ENCODE measurements around the gene FNDC3B.

FNDC3B gene

GRCh38 chr3:172305974-172306373, 266.6 kb downstream of the FNDC3B start:
- TF ChIP-seq, protein P1, sequence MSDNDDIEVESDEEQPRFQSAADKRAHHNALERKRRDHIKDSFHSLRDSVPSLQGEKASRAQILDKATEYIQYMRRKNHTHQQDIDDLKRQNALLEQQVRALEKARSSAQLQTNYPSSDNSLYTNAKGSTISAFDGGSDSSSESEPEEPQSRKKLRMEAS (IDR thresholded peaks at IDR 0.05): no peak
- TF ChIP-seq RAD21 (IDR thresholded peaks at IDR 0.05; ENCODE audit: low read depth): no peak
- TF ChIP-seq TEAD4 (IDR thresholded peaks at IDR 0.05): no peak
- no peak for TF ChIP-seq TCF12 (IDR thresholded peaks at IDR 0.05; ENCODE audit: low read depth)
- no peak for TF ChIP-seq FOXM1 (IDR thresholded peaks at IDR 0.05; ENCODE audit: borderline replicate concordance, low read depth)
- no peak for TF ChIP-seq REST (IDR thresholded peaks at IDR 0.05; ENCODE audit: low read depth)
- TF ChIP-seq CREB1 (IDR thresholded peaks at IDR 0.05; ENCODE audit: low read depth): no peak
- no peak for TF ChIP-seq NFIC (IDR thresholded peaks at IDR 0.05)
- no peak for TF ChIP-seq EGR1 (IDR thresholded peaks at IDR 0.05)
- TF ChIP-seq TAF1 (IDR thresholded peaks at IDR 0.05; ENCODE audit: low read depth): no peak
- no peak for TF ChIP-seq CEBPB (IDR thresholded peaks at IDR 0.05)
- TF ChIP-seq, protein P2, sequence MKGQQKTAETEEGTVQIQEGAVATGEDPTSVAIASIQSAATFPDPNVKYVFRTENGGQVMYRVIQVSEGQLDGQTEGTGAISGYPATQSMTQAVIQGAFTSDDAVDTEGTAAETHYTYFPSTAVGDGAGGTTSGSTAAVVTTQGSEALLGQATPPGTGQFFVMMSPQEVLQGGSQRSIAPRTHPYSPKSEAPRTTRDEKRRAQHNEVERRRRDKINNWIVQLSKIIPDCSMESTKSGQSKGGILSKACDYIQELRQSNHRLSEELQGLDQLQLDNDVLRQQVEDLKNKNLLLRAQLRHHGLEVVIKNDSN (IDR thresholded peaks at IDR 0.05): no peak
- TF ChIP-seq EP300 (IDR thresholded peaks at IDR 0.05; ENCODE audit: borderline replicate concordance): no peak

- TF ChIP-seq TEAD4 (IDR thresholded peaks at IDR 0.05): no peak
- TF ChIP-seq ZBTB7A (IDR thresholded peaks at IDR 0.05; ENCODE audit: low read depth): no peak
- TF ChIP-seq, protein P1 (IDR thresholded peaks at IDR 0.05): no peak
- TF ChIP-seq EGR1 (IDR thresholded peaks at IDR 0.05): no peak
- no peak for TF ChIP-seq YY1 (IDR thresholded peaks at IDR 0.05; ENCODE audit: low read depth)
- TF ChIP-seq, protein P2 (IDR thresholded peaks at IDR 0.05): no peak
- TF ChIP-seq NFIC (IDR thresholded peaks at IDR 0.05): no peak
- no peak for TF ChIP-seq CREB1 (IDR thresholded peaks at IDR 0.05; ENCODE audit: low read depth)
- no peak for TF ChIP-seq EP300 (IDR thresholded peaks at IDR 0.05; ENCODE audit: borderline replicate concordance)
- TF ChIP-seq TCF12 (IDR thresholded peaks at IDR 0.05; ENCODE audit: low read depth): no peak
- no peak for TF ChIP-seq TAF1 (IDR thresholded peaks at IDR 0.05; ENCODE audit: low read depth)
- no peak for TF ChIP-seq RAD21 (IDR thresholded peaks at IDR 0.05; ENCODE audit: low read depth)
- TF ChIP-seq CEBPB (IDR thresholded peaks at IDR 0.05): no peak
- TF ChIP-seq FOXM1 (IDR thresholded peaks at IDR 0.05; ENCODE audit: borderline replicate concordance, low read depth): no peak
- no peak for TF ChIP-seq REST (IDR thresholded peaks at IDR 0.05; ENCODE audit: low read depth)
Observed at GRCh38 chr3:172307141-172307560, 267.8 kb downstream of the FNDC3B start.

DNA sequence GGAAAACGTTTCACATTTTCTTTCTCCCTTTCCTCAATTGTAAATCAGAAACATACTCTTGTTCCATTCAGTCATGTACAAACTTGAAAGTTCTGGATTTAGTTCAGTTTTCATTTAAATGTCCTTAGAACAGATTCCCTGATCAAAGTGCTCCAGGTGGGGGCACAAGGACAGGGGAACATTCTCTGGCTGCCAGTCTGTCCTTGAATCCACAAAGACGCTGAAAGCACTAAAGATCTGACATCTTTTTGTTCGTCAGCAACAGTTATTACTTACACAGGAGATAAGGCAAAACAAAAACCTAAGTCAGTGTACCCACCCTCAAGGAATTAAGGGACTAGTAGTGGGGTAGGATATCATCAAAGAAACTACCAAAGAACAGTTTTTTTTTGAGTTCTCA, 269.7 kb downstream of the FNDC3B start:
- no peak for TF ChIP-seq RAD21 (IDR thresholded peaks at IDR 0.05; ENCODE audit: low read depth)
- TF ChIP-seq, protein P1 (IDR thresholded peaks at IDR 0.05): no peak
- no peak for TF ChIP-seq YY1 (IDR thresholded peaks at IDR 0.05; ENCODE audit: low read depth)
- no peak for TF ChIP-seq EP300 (IDR thresholded peaks at IDR 0.05; ENCODE audit: borderline replicate concordance)
- TF ChIP-seq TCF12 (IDR thresholded peaks at IDR 0.05; ENCODE audit: low read depth): no peak

- TF ChIP-seq TEAD4 (IDR thresholded peaks at IDR 0.05) (no peak), TCF12 (IDR thresholded peaks at IDR 0.05; ENCODE audit: low read depth) (no peak), CREB1 (IDR thresholded peaks at IDR 0.05; ENCODE audit: low read depth) (no peak), NFIC (IDR thresholded peaks at IDR 0.05) (no peak), FOXM1 (IDR thresholded peaks at IDR 0.05; ENCODE audit: borderline replicate concordance, low read depth) (no peak), ZBTB7A (IDR thresholded peaks at IDR 0.05; ENCODE audit: low read depth) (no peak), EP300 (IDR thresholded peaks at IDR 0.05; ENCODE audit: borderline replicate concordance) (no peak), RAD21 (IDR thresholded peaks at IDR 0.05; ENCODE audit: low read depth) (no peak), EGR1 (IDR thresholded peaks at IDR 0.05) (no peak), YY1 (IDR thresholded peaks at IDR 0.05; ENCODE audit: low read depth) (no peak), CEBPB (IDR thresholded peaks at IDR 0.05) (no peak), TAF1 (IDR thresholded peaks at IDR 0.05; ENCODE audit: low read depth) (no peak), REST (IDR thresholded peaks at IDR 0.05; ENCODE audit: low read depth) (no peak)
- TF ChIP-seq, protein P2 (IDR thresholded peaks at IDR 0.05): no peak
- TF ChIP-seq, protein P1 (IDR thresholded peaks at IDR 0.05): no peak
Observed at GRCh38 chr3:172309741-172310427, 270.5 kb downstream of the FNDC3B start.

Measured in Ishikawa (cell line).